Measurements from ENCODE around the gene KRTAP5-1.
"Not testable (repeated sequence)": the region's sequence is repeated elsewhere in the genome, so short reads cannot be mapped to it uniquely, and the experiment has no call there.

DNA sequence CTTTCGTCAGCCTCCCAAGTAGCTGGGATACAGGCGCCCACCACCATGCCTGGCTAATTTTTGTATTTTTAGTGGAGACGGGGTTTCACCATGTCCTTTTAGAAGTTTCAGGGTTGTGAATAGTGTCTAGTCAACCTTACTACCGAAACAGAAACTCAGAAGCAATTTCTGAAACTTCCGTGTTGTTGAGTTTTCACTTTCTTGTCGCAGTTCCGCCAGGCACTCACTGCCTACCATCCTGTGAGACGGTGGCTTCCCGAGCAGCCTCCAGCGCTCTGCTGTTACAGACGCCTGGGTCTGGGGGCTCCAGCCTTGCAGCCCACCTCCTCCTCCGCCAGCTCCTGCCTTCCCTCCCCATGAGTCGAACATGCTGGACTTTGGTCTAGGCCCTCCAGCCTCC, 20.8 kb upstream of the KRTAP5-1 start:
- TF ChIP-seq, protein P1, sequence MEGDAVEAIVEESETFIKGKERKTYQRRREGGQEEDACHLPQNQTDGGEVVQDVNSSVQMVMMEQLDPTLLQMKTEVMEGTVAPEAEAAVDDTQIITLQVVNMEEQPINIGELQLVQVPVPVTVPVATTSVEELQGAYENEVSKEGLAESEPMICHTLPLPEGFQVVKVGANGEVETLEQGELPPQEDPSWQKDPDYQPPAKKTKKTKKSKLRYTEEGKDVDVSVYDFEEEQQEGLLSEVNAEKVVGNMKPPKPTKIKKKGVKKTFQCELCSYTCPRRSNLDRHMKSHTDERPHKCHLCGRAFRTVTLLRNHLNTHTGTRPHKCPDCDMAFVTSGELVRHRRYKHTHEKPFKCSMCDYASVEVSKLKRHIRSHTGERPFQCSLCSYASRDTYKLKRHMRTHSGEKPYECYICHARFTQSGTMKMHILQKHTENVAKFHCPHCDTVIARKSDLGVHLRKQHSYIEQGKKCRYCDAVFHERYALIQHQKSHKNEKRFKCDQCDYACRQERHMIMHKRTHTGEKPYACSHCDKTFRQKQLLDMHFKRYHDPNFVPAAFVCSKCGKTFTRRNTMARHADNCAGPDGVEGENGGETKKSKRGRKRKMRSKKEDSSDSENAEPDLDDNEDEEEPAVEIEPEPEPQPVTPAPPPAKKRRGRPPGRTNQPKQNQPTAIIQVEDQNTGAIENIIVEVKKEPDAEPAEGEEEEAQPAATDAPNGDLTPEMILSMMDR (IDR thresholded peaks at IDR 0.05; ENCODE audit: low read depth, low read length) = not testable (repeated sequence)
- not testable (repeated sequence) for TF ChIP-seq POLR2A (IDR thresholded peaks at IDR 0.05; ENCODE audit: extremely low read depth, insufficient read length); MYC (IDR thresholded peaks at IDR 0.05; ENCODE audit: low read depth, low read length)
- TF ChIP-seq, protein P2, sequence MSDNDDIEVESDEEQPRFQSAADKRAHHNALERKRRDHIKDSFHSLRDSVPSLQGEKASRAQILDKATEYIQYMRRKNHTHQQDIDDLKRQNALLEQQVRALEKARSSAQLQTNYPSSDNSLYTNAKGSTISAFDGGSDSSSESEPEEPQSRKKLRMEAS (IDR thresholded peaks at IDR 0.05; ENCODE audit: low read depth, low read length) = not testable (repeated sequence)

All from NB4 (cell line).